Hepatocyte (in vitro differentiated cells): ENCODE data around the gene RSPH10B2.
"Not testable (repeated sequence)": the region's sequence is repeated elsewhere in the genome, so short reads cannot be mapped to it uniquely, and the experiment has no call there.

ENCODE experiments used
- EZH2 ChIP-seq: fragments of 200-600 bp; sonication (generic); IDR thresholded peaks from 2 replicates; pipeline ENCODE4 v1.6.1; 2016; ENCODE audit warnings: antibody characterized with exemption, mild to moderate bottlenecking, borderline replicate concordance
- EZH2phosphoT487 ChIP-seq: fragments of 200-600 bp; sonication (generic); IDR thresholded peaks from one replicate; pipeline ENCODE4 v1.6.1; 2018; ENCODE audit warnings: antibody characterized with exemption, mild to moderate bottlenecking, low read depth, moderate library complexity; ENCODE audit not compliant: unreplicated experiment, severe bottlenecking
- TF ChIP-seq, protein P1 (sequence below): fragments of 200-600 bp; sonication (generic); IDR thresholded peaks from 2 replicates; pipeline ENCODE4 v1.5.1; 2016; ENCODE audit warnings: antibody characterized with exemption, mild to moderate bottlenecking; ENCODE audit not compliant: poor library complexity

DNA sequence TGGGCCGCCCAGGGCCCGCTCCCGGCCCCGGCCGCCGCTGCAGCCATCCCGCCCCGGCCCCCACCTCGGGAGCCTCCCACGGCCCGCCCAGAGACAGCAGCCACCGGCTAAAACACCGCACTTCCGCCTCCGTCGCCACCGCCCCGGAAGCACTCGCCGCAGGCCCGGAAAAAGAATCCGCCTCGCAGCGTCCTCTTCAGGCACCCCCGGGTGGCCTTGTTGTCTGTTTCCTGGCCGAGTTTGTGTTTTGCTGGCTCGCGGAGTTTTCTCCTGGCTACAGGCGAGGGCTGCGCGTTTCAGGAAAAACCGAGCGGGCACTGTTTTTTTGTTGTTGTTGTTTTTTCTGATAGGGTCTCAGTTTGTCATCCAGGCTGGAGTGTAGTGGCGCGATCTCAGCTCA is 72.2 kb downstream of the RSPH10B2 start, which contains the start of gene CCZ1B:
- TF ChIP-seq, protein P1, sequence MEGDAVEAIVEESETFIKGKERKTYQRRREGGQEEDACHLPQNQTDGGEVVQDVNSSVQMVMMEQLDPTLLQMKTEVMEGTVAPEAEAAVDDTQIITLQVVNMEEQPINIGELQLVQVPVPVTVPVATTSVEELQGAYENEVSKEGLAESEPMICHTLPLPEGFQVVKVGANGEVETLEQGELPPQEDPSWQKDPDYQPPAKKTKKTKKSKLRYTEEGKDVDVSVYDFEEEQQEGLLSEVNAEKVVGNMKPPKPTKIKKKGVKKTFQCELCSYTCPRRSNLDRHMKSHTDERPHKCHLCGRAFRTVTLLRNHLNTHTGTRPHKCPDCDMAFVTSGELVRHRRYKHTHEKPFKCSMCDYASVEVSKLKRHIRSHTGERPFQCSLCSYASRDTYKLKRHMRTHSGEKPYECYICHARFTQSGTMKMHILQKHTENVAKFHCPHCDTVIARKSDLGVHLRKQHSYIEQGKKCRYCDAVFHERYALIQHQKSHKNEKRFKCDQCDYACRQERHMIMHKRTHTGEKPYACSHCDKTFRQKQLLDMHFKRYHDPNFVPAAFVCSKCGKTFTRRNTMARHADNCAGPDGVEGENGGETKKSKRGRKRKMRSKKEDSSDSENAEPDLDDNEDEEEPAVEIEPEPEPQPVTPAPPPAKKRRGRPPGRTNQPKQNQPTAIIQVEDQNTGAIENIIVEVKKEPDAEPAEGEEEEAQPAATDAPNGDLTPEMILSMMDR: peak; percentile 43
- TF ChIP-seq EZH2, EZH2phosphoT487: not testable (repeated sequence)
